GM23338 (cell line): ENCODE data around the gene DNAJC6. TPM values are rescaled to one million over a fixed set of nuclear protein-coding genes. Genes with fewer than 3 reads are reported as not detected.

Source experiments
- CREB1 ChIP-seq: fragments of 250-450 bp; sonication (Bioruptor Pico); IDR thresholded peaks from 2 replicates; pipeline ENCODE4 v1.5.0; 2020; ENCODE audit warnings: low read depth, mild to moderate bottlenecking, moderate library complexity
- CTCF ChIP-seq, 2 experiments: fragments of 200-600 bp in 1 of 2; sonication (generic) in 1 of 2; conservative IDR thresholded peaks; 2 replicates each; pipeline versions ENCODE4 v1.5.1 to v1.6.1; 2016 to 2017; ENCODE audit warnings: antibody characterized with exemption in 2 of 2, low read depth in 2 of 2, mild to moderate bottlenecking in 2 of 2, moderate library complexity in 1 of 2
- EZH2phosphoT487 ChIP-seq: fragments of 200-600 bp; sonication (generic); IDR thresholded peaks from one replicate; pipeline ENCODE4 v1.8.1; 2018; ENCODE audit warnings: antibody characterized with exemption; ENCODE audit not compliant: unreplicated experiment
- REST ChIP-seq: IDR thresholded peaks from one replicate; pipeline ENCODE4 v1.6.1; 2018; ENCODE audit warnings: antibody characterized with exemption; ENCODE audit not compliant: unreplicated experiment
- ZNF331 ChIP-seq: fragments of 250-450 bp; sonication (Bioruptor Pico); IDR thresholded peaks from 2 replicates; pipeline ENCODE4 v1.5.0; 2020; ENCODE audit warnings: low read depth, mild to moderate bottlenecking, moderate library complexity
- ZNF462 ChIP-seq: fragments of 250-450 bp; sonication (Bioruptor Pico); IDR thresholded peaks from 2 replicates; pipeline ENCODE4 v1.5.0; 2020; ENCODE audit warnings: mild to moderate bottlenecking, moderate library complexity
- polyA plus RNA-seq: library from polyadenylated mRNA; unstranded; fragments of >200 nt; fragmentation: Nextera tagmentation; extraction: Ambion mirVana; gene quantifications from 2 replicates; pipeline ENCODE4 v1.2.1, GENCODE V29; 2016
- total RNA-seq: library from RNA; depleted of rRNA; stranded (reverse); fragments of >200 nt; shearing (Covaris generic); gene quantifications from 2 replicates; pipeline ENCODE4 v1.2.3, GENCODE V29; 2014

Gene DNAJC6
- total and polyA plus RNA-seq, 2 experiments from 2014 or later: 2.4 to 7.4 TPM

- no peak for TF ChIP-seq ZNF462 (CRISPR knock-in tag)
- TF ChIP-seq ZNF331 (CRISPR knock-in tag): no peak
- TF ChIP-seq CTCF (conservative IDR thresholded peaks at IDR 0.05; ENCODE audit: low read depth in 2 of 2): no peak
- TF ChIP-seq REST: no peak
- no peak for TF ChIP-seq CREB1 (CRISPR knock-in tag)
- no peak for TF ChIP-seq EZH2phosphoT487
These were observed 86.7 kb downstream of the DNAJC6 start (continued) for GRCh38 chr1:65395887-65396612.
